K562 (cell line): ENCODE measurements around the gene FEM1B. TPM values are rescaled to one million over a fixed set of nuclear protein-coding genes. Genes with fewer than 3 reads are reported as not detected.

Source experiments
- ATAC-seq: fragments of 200-7000 bp; cut with Tn5 transposase; 3 replicates; pipeline ENCODE4 v1.9.1; 2020; ENCODE audit warnings: moderate library complexity
- BruUV-seq: library from RNA; stranded (reverse); fragments of 400-500 nt; replicated peaks from 2 replicates; lab custom pipeline; 2021; lab: Mats Ljungman, UMichigan
- CTCF ChIA-PET: fragments of 300-600 bp; formaldehyde crosslinking; extraction: SDS; loops from one replicate; lab custom pipeline; 2021; ENCODE audit warnings: low intra/inter-chr PET ratio; lab: Yijun Ruan, JAX
- POLR2A ChIA-PET: fragments of 300-600, 350-650 bp; sonication (Branson Sonifier 250); formaldehyde crosslinking; extraction: SDS; loops from one replicate; lab custom pipeline; 2021; ENCODE audit warnings: antibody characterized with exemption, inconsistent platforms; lab: Yijun Ruan, JAX
- DNase-seq, 4 experiments: peaks; one replicate each; pipeline versions ENCODE4 v3.0.0 to v3.0.0-alpha.2; 2011 to 2018; ENCODE audit warnings: low spot score in 3 of 4, mixed read lengths in 3 of 4; ENCODE audit errors: extremely low read depth in 1 of 4
- FAIRE-seq: peaks from 2 replicates; lab custom pipeline; 2011; peaks lifted over from hg19 to GRCh38; lab: Jason Lieb, UNC
- H2AFZ ChIP-seq: 2 replicates; pipeline ENCODE4 v1.6.0; 2011; ENCODE audit warnings: low read depth, low read length, control low read depth, inconsistent platforms
- H3K27ac ChIP-seq: fragments of 200-600 bp; 3 replicates; pipeline ENCODE4 v1.8.0; 2011; ENCODE audit warnings: low read depth, mild to moderate bottlenecking, control low read depth, inconsistent platforms, low read length, moderate library complexity, mixed read lengths; ENCODE audit errors: extremely low read depth
- H3K27me3 ChIP-seq, 2 experiments: fragments of 300-600 bp in 1 of 2; 2 replicates in 1 of 2; 3 replicates in 1 of 2; pipeline versions ENCODE4 v1.6.0 to v1.8.0; 2011; ENCODE audit warnings: inconsistent platforms in 2 of 2, low read length in 2 of 2, mild to moderate bottlenecking in 1 of 2, mixed read lengths in 1 of 2, moderate library complexity in 1 of 2; ENCODE audit not compliant: control insufficient read depth in 2 of 2, insufficient read depth in 2 of 2
- H3K36me3 ChIP-seq: fragments of 300-600 bp; 3 replicates; pipeline ENCODE4 v1.8.0; 2011; ENCODE audit warnings: mild to moderate bottlenecking, low read length, inconsistent platforms; ENCODE audit not compliant: control insufficient read depth, insufficient read depth
- H3K4me1 ChIP-seq, 2 experiments: fragments of 200-600 bp in 1 of 2; replicated peaks in 1 of 2; 2 replicates in 1 of 2; 3 replicates in 1 of 2; pipeline versions ENCODE4 v1.5.1 to v1.8.0; 2011; ENCODE audit warnings: inconsistent platforms in 2 of 2, low read length in 2 of 2, mild to moderate bottlenecking in 1 of 2, mixed read lengths in 1 of 2, moderate library complexity in 1 of 2; ENCODE audit not compliant: control insufficient read depth in 2 of 2, insufficient read depth in 2 of 2
- H3K4me2 ChIP-seq: 2 replicates; pipeline ENCODE4 v1.6.1; 2011; ENCODE audit warnings: low read length, control low read depth, inconsistent platforms, mixed read lengths; ENCODE audit not compliant: insufficient read depth
- H3K4me3 ChIP-seq: fragments of 200-600 bp; sonication (generic), shearing (Covaris generic); 2 replicates; pipeline ENCODE4 v1.5.1; 2016; ENCODE audit warnings: control low read depth, inconsistent platforms
- H3K79me2 ChIP-seq: fragments of 200-600 bp; 3 replicates; pipeline ENCODE4 v1.8.0; 2011; ENCODE audit warnings: low read length, inconsistent platforms; ENCODE audit not compliant: control insufficient read depth, insufficient read depth
- H3K9ac ChIP-seq, 2 experiments: 2 replicates each; pipeline versions ENCODE4 v1.6.0 to v1.6.1; 2011; ENCODE audit warnings: low read depth in 2 of 2, low read length in 2 of 2, control low read depth in 1 of 2, inconsistent platforms in 1 of 2, mild to moderate bottlenecking in 1 of 2, mixed read lengths in 1 of 2; ENCODE audit not compliant: insufficient read depth in 1 of 2
- H3K9me1 ChIP-seq: one replicate; pipeline ENCODE4 v1.6.0; 2011; ENCODE audit warnings: inconsistent platforms, mild to moderate bottlenecking, low read length, moderate library complexity; ENCODE audit not compliant: control insufficient read depth, insufficient read depth
- H3K9me3 ChIP-seq: replicated peaks from 2 replicates; pipeline ENCODE4 v1.5.1; 2011; ENCODE audit warnings: low read depth, low read length, inconsistent platforms; ENCODE audit not compliant: control insufficient read depth, insufficient read depth
- H4K20me1 ChIP-seq: replicated peaks from 2 replicates; pipeline ENCODE4 v1.6.1; 2011; ENCODE audit warnings: low read length, inconsistent platforms, mixed read lengths; ENCODE audit not compliant: control insufficient read depth, insufficient read depth
- EHMT2 ChIP-seq: fragments of 450-650 bp; IDR thresholded peaks from 2 replicates; pipeline ENCODE4 v1.6.1; 2018; ENCODE audit warnings: antibody characterized with exemption
- HMGXB4 ChIP-seq: sonication (generic); formaldehyde crosslinking; IDR thresholded peaks from 2 replicates; pipeline ENCODE4 v1.8.1; 2023; ENCODE audit warnings: mild to moderate bottlenecking, missing genetic modification reagents
- MAZ ChIP-seq, 2 experiments: fragments of 450-650 bp in 1 of 2; sonication (generic) in 1 of 2; formaldehyde crosslinking; IDR thresholded peaks in 1 of 2; conservative IDR thresholded peaks in 1 of 2; 2 replicates each; pipeline versions ENCODE4 v1.4.0 to v1.5.0; 2020; ENCODE audit warnings: mild to moderate bottlenecking in 1 of 2, missing genetic modification reagents in 1 of 2
- PRMT5 ChIP-seq: sonication (generic); formaldehyde crosslinking; IDR thresholded peaks from 2 replicates; pipeline ENCODE4 v1.5.0; 2020; ENCODE audit warnings: missing genetic modification reagents
- WGBS: fragments of 100-300 bp; shearing (Covaris generic); methylation state at CpG from one replicate; pipeline ENCODE4 v1.1.6; 2016; ENCODE audit warnings: low coverage, mixed read lengths; ENCODE audit not compliant: insufficient coverage; ENCODE audit errors: missing lambda C conversion rate; 5-methylcytosine and 5-hydroxymethylcytosine counted together
- in situ Hi-C: fragments of 300-500 bp; cut with MboI; formaldehyde crosslinking; loops from 4 replicates; pipeline ENCODE4 v1.15.0; 2018; ENCODE audit warnings: inconsistent platforms, mixed read lengths
- intact Hi-C: fragments of 100-400 bp; cut with micrococcal nuclease; formaldehyde crosslinking; loops from 2 replicates; pipeline ENCODE4 v1.14.2; 2022
- polyA plus RNA-seq, 8 experiments: library from polyadenylated mRNA; depleted of rRNA in 4 of 8; stranded (reverse) in 5 of 8; unstranded in 3 of 8; fragments of >200 nt; fragmentation: Nextera tagmentation in 2 of 8; fragmentation: Illumina TruSeq in 1 of 8; extraction: Ambion mirVana in 2 of 8; extraction: Trizol in 1 of 8; gene quantifications; 2 replicates each; pipeline versions ENCODE4 v1.2.1 to v1.2.3, GENCODE V29; 2011 to 2014; ENCODE audit warnings: inconsistent platforms in 1 of 8, missing spikeins in 1 of 8
- total RNA-seq, 7 experiments: library from RNA; depleted of rRNA in 6 of 7; stranded (reverse); fragments of >200 nt in 6 of 7; fragmentation: Illumina TruSeq in 2 of 7; extraction: Trizol in 2 of 7; gene quantifications; 2 replicates each; pipeline versions ENCODE4 v1.2.1 to v1.2.3, GENCODE V29; 2011 to 2021; ENCODE audit warnings: low replicate concordance in 1 of 7

The FEM1B gene
- total and polyA plus RNA-seq, 9 of the 15 experiments (the other 6 are each of a cell fraction or from before 2014, with no cell fraction given), result 5.9 to 61.6 (median 20.1) TPM

GRCh38 chr15:68278595-68279405 is 1.3 kb downstream of the FEM1B start (continued):
- TF ChIP-seq HMGXB4 (CRISPR knock-in tag) (no peak), EHMT2 (0 out of 2 replicates have a peak, but pooled peaks have one; percentile 21), PRMT5 (CRISPR knock-in tag) (no peak)

GRCh38 chr15:68279779-68280753 is 2.5 kb downstream of the FEM1B start:
- H3K9ac ChIP-seq, result peak overlapping the region; percentile 28 to 87; a peak in 3 of 4 replicates
- FAIRE-seq (no peak), DNase-seq (peak in 1 of 4 experiments; percentile 25), ATAC-seq (0 out of 3 replicates have a peak, but pooled peaks have one; percentile 2)
- peaks cover 11% of the 10 kb centered on the region; the same call in 1 of the 2 replicates for H4K20me1 ChIP-seq
- peaks cover 22% of the 10 kb centered on the region for H3K36me3 ChIP-seq
- no peaks in the 10 kb centered on the region for H3K9me1 ChIP-seq
- peaks cover 74% of the 10 kb centered on the region for H3K79me2 ChIP-seq
- intact Hi-C loops, result no loop called here
- peak overlapping the region; percentile 95 for H3K4me2 ChIP-seq
- 3% methylated on average over 11 of the region's 11 CpGs for WGBS
- peaks cover 7% of the 10 kb centered on the region for H3K9me3 ChIP-seq
- peak overlapping the region; percentile 69 for H3K4me3 ChIP-seq
- no peak overlapping the region for H2AFZ ChIP-seq
- H3K4me1 ChIP-seq, result peaks cover 13 to 17% of the 10 kb centered on the region in 2 experiments; a peak in 4 of 5 replicates
- H3K27me3 ChIP-seq, result no peaks in the 10 kb centered on the region
- in situ Hi-C loops, result no loop called here
- CTCF ChIA-PET, result no interaction called here
- BruUV-seq, result no TSS peak
- peak overlapping the region; percentile 25 for H3K27ac ChIP-seq
- POLR2A ChIA-PET, result interaction anchor here (0.9 to 3.4 kb wide), 5 partner anchors 9 to 51 kb away, joined by 3 to 12 read pairs (median 3); no protein-coding TSS in a partner anchor
- TF ChIP-seq MAZ (CRISPR knock-in tag; conservative IDR thresholded peaks at IDR 0.05 in 1 of 2, IDR thresholded peaks at IDR 0.05 in 1 of 2), result peak in 1 of 2 experiments; percentile 24; a peak in 1 of 4 replicates
